GM21515 (cell line): ENCODE data around the gene SMC2.

Experiments
- ATAC-seq: cut with Tn5 transposase; IDR thresholded peaks from one replicate; pipeline ENCODE4 v1.9.1; 2021; ENCODE audit not compliant: unreplicated experiment

Gene SMC2

GRCh38 chr9:104093647-104094533 is at the start of gene SMC2:
Gene SMC2, plus strand, starts transcription at chr9:104094309. Its CDS starts 1,076 bp downstream, at chr9:104095385.
- peak; percentile 92 for ATAC-seq

GRCh38 chr9:104068546-104068945 is 25.6 kb upstream of the SMC2 start:
- ATAC-seq: no peak

GRCh38 chr9:104069288-104069687 is 24.8 kb upstream of the SMC2 start:
- ATAC-seq: no peak

GRCh38 chr9:104071589-104071988 is 22.5 kb upstream of the SMC2 start:
- no peak for ATAC-seq

GRCh38 chr9:104073098-104073769 is 20.9 kb upstream of the SMC2 start:
- no peak for ATAC-seq

GRCh38 chr9:104073770-104074133 is 20.4 kb upstream of the SMC2 start:
- no peak for ATAC-seq

- no peak for ATAC-seq
These were observed 19.2 kb upstream of the SMC2 start for GRCh38 chr9:104074876-104075275.

- no peak for ATAC-seq
These were observed 18.0 kb upstream of the SMC2 start for GRCh38 chr9:104075801-104076753.

- ATAC-seq: no peak
These were observed 15.5 kb upstream of the SMC2 start for GRCh38 chr9:104078596-104078995.

- no peak for ATAC-seq
These were observed 13.1 kb upstream of the SMC2 start for GRCh38 chr9:104080983-104081382.

GRCh38 chr9:104082168-104082567 is 11.9 kb upstream of the SMC2 start:
- no peak for ATAC-seq

GRCh38 chr9:104085525-104085924 is 8.6 kb upstream of the SMC2 start:
- ATAC-seq: no peak

- ATAC-seq: no peak
These were observed 6.2 kb upstream of the SMC2 start for GRCh38 chr9:104087894-104088293.

GRCh38 chr9:104088416-104088815 is 5.7 kb upstream of the SMC2 start:
- ATAC-seq: no peak

GRCh38 chr9:104090578-104090977 is 3.5 kb upstream of the SMC2 start:
- ATAC-seq: no peak

GRCh38 chr9:104091116-104091515 is 3.0 kb upstream of the SMC2 start:
- ATAC-seq: no peak

- ATAC-seq: no peak
These were observed 2.4 kb upstream of the SMC2 start for GRCh38 chr9:104091708-104092107.

- no peak for ATAC-seq
These were observed 1.9 kb upstream of the SMC2 start for GRCh38 chr9:104092192-104092591.

- no peak for ATAC-seq
These were observed 1.1 kb upstream of the SMC2 start for GRCh38 chr9:104092875-104093600.

GRCh38 chr9:104094534-104095015 is 466 bp downstream of the SMC2 start:
- peak; percentile 7 for ATAC-seq
